CD14-positive monocyte (primary cell): ENCODE measurements around the gene SLC12A6. TPM values are rescaled to one million over a fixed set of nuclear protein-coding genes. Genes with fewer than 3 reads are reported as not detected.
A peak's percentile ranks its signal among the peaks of the same experiment; 100 is the strongest.

Experiments used
- DNase-seq, 3 donors: peaks; one replicate each; pipeline ENCODE4 v3.0.0-alpha.2; 2011 to 2022
- H2AFZ ChIP-seq: 2 replicates; pipeline ENCODE4 v1.6.0; 2012; ENCODE audit warnings: mild to moderate bottlenecking, low read depth, low read length, inconsistent platforms; ENCODE audit not compliant: insufficient read depth, poor library complexity, severe bottlenecking
- H3K27ac ChIP-seq, 2 donors: 1 replicate in 1 of 2; 2 replicates in 1 of 2; pipeline ENCODE4 v1.5.1; 2012 to 2013; ENCODE audit warnings: low read length in 2 of 2, control low read depth in 1 of 2, inconsistent platforms in 1 of 2, low read depth in 1 of 2, mild to moderate bottlenecking in 1 of 2
- H3K27me3 ChIP-seq, 2 donors: one replicate each; pipeline versions ENCODE4 v1.6.0 to v1.6.1; 2011 to 2013; ENCODE audit warnings: low read length in 2 of 2; ENCODE audit not compliant: control insufficient read depth in 2 of 2, insufficient read depth in 2 of 2
- H3K36me3 ChIP-seq, 2 donors: replicated peaks in 1 of 2; 1 replicate in 1 of 2; 2 replicates in 1 of 2; pipeline versions ENCODE4 v1.5.1 to v1.6.1; 2012 to 2013; ENCODE audit warnings: low read length in 2 of 2, control low read depth in 1 of 2, inconsistent platforms in 1 of 2, mild to moderate bottlenecking in 1 of 2; ENCODE audit not compliant: insufficient read depth in 2 of 2, control insufficient read depth in 1 of 2
- H3K4me1 ChIP-seq, 2 donors: 1 replicate in 1 of 2; 2 replicates in 1 of 2; pipeline versions ENCODE4 v1.5.1 to v1.6.1; 2012 to 2013; ENCODE audit warnings: low read length in 2 of 2, control low read depth in 1 of 2, inconsistent platforms in 1 of 2, mild to moderate bottlenecking in 1 of 2, moderate library complexity in 1 of 2; ENCODE audit not compliant: insufficient read depth in 2 of 2, control insufficient read depth in 1 of 2
- H3K4me2 ChIP-seq: replicated peaks from 2 replicates; pipeline ENCODE3; 2012; ENCODE audit warnings: low read length, moderate library complexity, mild to moderate bottlenecking; ENCODE audit not compliant: poor library complexity, severe bottlenecking; ENCODE audit errors: extremely low read depth
- H3K4me3 ChIP-seq, 3 experiments: fragments of 200-600 bp in 1 of 3; sonication (generic) in 1 of 3; replicated peaks in 1 of 3; 1 replicate in 2 of 3; 2 replicates in 1 of 3; pipeline ENCODE4 v1.5.1; 2011 to 2013; ENCODE audit warnings: low read length in 3 of 3, mild to moderate bottlenecking in 3 of 3, control low read depth in 2 of 3, low read depth in 2 of 3, inconsistent platforms in 1 of 3, moderate library complexity in 1 of 3
- H3K79me2 ChIP-seq: 2 replicates; pipeline ENCODE4 v1.6.0; 2012; ENCODE audit warnings: mild to moderate bottlenecking, control low read depth, inconsistent platforms, low read length, moderate library complexity; ENCODE audit not compliant: insufficient read depth
- H3K9ac ChIP-seq: 2 replicates; pipeline ENCODE4 v1.6.0; 2017; ENCODE audit warnings: low read length, mild to moderate bottlenecking; ENCODE audit not compliant: insufficient read depth, poor library complexity, severe bottlenecking
- H3K9me3 ChIP-seq, 2 donors: replicated peaks in 1 of 2; 1 replicate in 1 of 2; 2 replicates in 1 of 2; pipeline versions ENCODE4 v1.5.1 to v1.6.1; 2012 to 2013; ENCODE audit warnings: low read length in 2 of 2, control low read depth in 1 of 2; ENCODE audit not compliant: control insufficient read depth in 1 of 2, insufficient read depth in 1 of 2
- H4K20me1 ChIP-seq: 2 replicates; pipeline ENCODE4 v1.6.0; 2012; ENCODE audit warnings: mild to moderate bottlenecking, low read length, control low read depth, moderate library complexity; ENCODE audit not compliant: insufficient read depth
- H3K27ac Mint-ChIP-seq, 7 donors: one replicate each; pipeline ENCODE4 v1.8.0; 2020; ENCODE audit warnings: mild to moderate bottlenecking in 7 of 7, mixed read lengths in 7 of 7, moderate library complexity in 6 of 7, inconsistent platforms in 2 of 7
- H3K27me3 Mint-ChIP-seq, 3 donors: one replicate each; pipeline ENCODE4 v1.8.0; 2021 to 2022; ENCODE audit warnings: low read depth in 3 of 3, mild to moderate bottlenecking in 3 of 3, mixed read lengths in 3 of 3, moderate library complexity in 3 of 3, inconsistent platforms in 1 of 3
- H3K36me3 Mint-ChIP-seq, 2 donors: one replicate each; pipeline ENCODE4 v1.8.0; 2020; ENCODE audit warnings: mixed read lengths in 2 of 2, inconsistent platforms in 1 of 2, mild to moderate bottlenecking in 1 of 2
- H3K4me1 Mint-ChIP-seq: one replicate; pipeline ENCODE4 v1.8.0; 2020; ENCODE audit warnings: mild to moderate bottlenecking, mixed read lengths
- H3K4me3 Mint-ChIP-seq, 2 donors: one replicate each; pipeline ENCODE4 v1.8.0; 2020; ENCODE audit warnings: mild to moderate bottlenecking in 2 of 2, mixed read lengths in 2 of 2, moderate library complexity in 1 of 2
- H3K9me3 Mint-ChIP-seq, 7 donors: one replicate each; pipeline ENCODE4 v1.8.0; 2020 to 2022; ENCODE audit warnings: mixed read lengths in 7 of 7, mild to moderate bottlenecking in 6 of 7, moderate library complexity in 6 of 7, inconsistent platforms in 2 of 7
- CTCF ChIP-seq: fragments of 200-600 bp; IDR thresholded peaks from one replicate; pipeline ENCODE4 v1.8.0; 2022; ENCODE audit warnings: antibody characterized with exemption, mild to moderate bottlenecking
- WGBS: methylation state at CpG from one replicate; pipeline ENCODE4 v1.1.5; 2013; ENCODE audit warnings: missing lambda C conversion rate; ENCODE audit not compliant: insufficient coverage; 5-methylcytosine and 5-hydroxymethylcytosine counted together
- intact Hi-C, 2 donors: fragments of 100-400 bp; cut with micrococcal nuclease; formaldehyde crosslinking; loops; one replicate each; pipeline versions ENCODE4 v1.15.0 to v1.15.1; 2023
- polyA plus RNA-seq, 3 donors: library from polyadenylated mRNA; depleted of rRNA in 1 of 3; unstranded in 2 of 3; stranded (reverse) in 1 of 3; fragments of 300-500 nt in 2 of 3; fragments of >200 nt in 1 of 3; fragmentation: Illumina TruSeq in 2 of 3; gene quantifications; 1 replicate in 2 of 3; 2 replicates in 1 of 3; pipeline ENCODE4 v1.2.3, GENCODE V29; 2012 to 2021

SLC12A6 gene
- polyA plus RNA-seq, 3 donors: 5.4 to 80.0 (median 8.0) TPM

DNA sequence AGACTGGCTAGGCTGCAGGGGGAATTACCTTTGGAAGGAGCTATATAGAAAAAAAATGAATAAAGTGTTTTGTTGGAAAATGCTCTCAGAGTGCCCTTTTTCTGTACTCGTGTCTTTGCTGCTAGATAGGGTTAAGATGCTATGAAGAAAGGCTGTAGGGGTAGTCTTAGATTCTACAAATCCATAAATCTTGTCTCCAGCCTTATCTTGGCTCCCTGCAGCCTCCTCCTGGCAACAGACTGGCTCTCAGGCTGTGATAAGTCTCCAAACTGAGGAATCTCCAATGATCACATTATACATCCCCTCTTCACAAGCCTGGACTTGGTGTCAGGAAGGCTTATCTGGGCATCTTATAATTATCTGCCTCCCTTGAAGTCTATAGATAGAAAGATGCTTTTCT, 20.1 kb upstream of the SLC12A6 start:
- Histone ChIP-seq H3K36me3 (peaks cover 13 to 49% of the 10 kb centered on the region in 2 donors), H3K9ac (no peak overlapping the region), H2AFZ (no peak overlapping the region), H3K27ac (no peak overlapping the region), H4K20me1 (no peaks in the 10 kb centered on the region), H3K4me3 (no peak overlapping the region), H3K9me3 (no peaks in the 10 kb centered on the region), H3K4me2 (no peak overlapping the region), H3K27me3 (no peaks in the 10 kb centered on the region), H3K79me2 (no peaks in the 10 kb centered on the region), H3K4me1 (no peaks in the 10 kb centered on the region)
- Mint-ChIP-seq H3K36me3 (peaks cover 24 to 37% of the 10 kb centered on the region in 2 donors), H3K4me3 (no peak overlapping the region), H3K4me1 (no peaks in the 10 kb centered on the region), H3K27me3 (peaks cover 0 to 3% (median 0%) of the 10 kb centered on the region in 3 donors), H3K27ac (peak overlapping the region in 1 of 7 donors; percentile 7), H3K9me3 (no peaks in the 10 kb centered on the region)
- no peak for TF ChIP-seq CTCF
- WGBS: no CpG with 5 or more reads among the region's 1 CpG
- DNase-seq: no peak
- intact Hi-C loops: no loop called here

GRCh38 chr15:34355241-34355640, 17.7 kb upstream of the SLC12A6 start:
- Histone ChIP-seq H3K27ac (no peak overlapping the region), H3K4me3 (no peak overlapping the region), H3K4me1 (no peaks in the 10 kb centered on the region), H3K9me3 (no peaks in the 10 kb centered on the region), H3K4me2 (no peak overlapping the region), H3K9ac (no peak overlapping the region), H2AFZ (no peak overlapping the region), H3K79me2 (no peaks in the 10 kb centered on the region), H4K20me1 (no peaks in the 10 kb centered on the region), H3K36me3 (peaks cover 7 to 29% of the 10 kb centered on the region in 2 donors), H3K27me3 (no peaks in the 10 kb centered on the region)
- H3K27me3 Mint-ChIP-seq: peaks cover 0 to 3% (median 2%) of the 10 kb centered on the region in 3 donors
- TF ChIP-seq CTCF: no peak
- peaks cover 15 to 22% of the 10 kb centered on the region in 2 donors for H3K36me3 Mint-ChIP-seq
- intact Hi-C loops: no loop called here
- H3K27ac Mint-ChIP-seq: peak overlapping the region in 1 of 7 donors; percentile 47
- no peak for DNase-seq
- no peaks in the 10 kb centered on the region for H3K4me1 Mint-ChIP-seq
- 86% methylated on average over 8 of the region's 9 CpGs for WGBS
- peaks cover 0 to 2% (median 0%) of the 10 kb centered on the region in 7 donors for H3K9me3 Mint-ChIP-seq
- H3K4me3 Mint-ChIP-seq: no peak overlapping the region
